Ovary (tissue), 3 donors: ENCODE data around the gene OPHN1.

Experiments
- POLR2A ChIP-seq: fragments of 450-650 bp; IDR thresholded peaks from one replicate; pipeline ENCODE4 v1.6.1; 2017; ENCODE audit warnings: antibody characterized with exemption, mild to moderate bottlenecking, moderate library complexity
- TF ChIP-seq, protein P1 (sequence below), 3 donors: fragments of 450-650 bp in 2 of 3; fragments of 200-600 bp in 1 of 3; IDR thresholded peaks; one replicate each; pipeline versions ENCODE4 v1.5.1 to v1.8.0; 2016 to 2022; ENCODE audit warnings: antibody characterized with exemption in 3 of 3, mild to moderate bottlenecking in 1 of 3
- donor health status: DM: no; HTN: no; CAD: no.

DNA sequence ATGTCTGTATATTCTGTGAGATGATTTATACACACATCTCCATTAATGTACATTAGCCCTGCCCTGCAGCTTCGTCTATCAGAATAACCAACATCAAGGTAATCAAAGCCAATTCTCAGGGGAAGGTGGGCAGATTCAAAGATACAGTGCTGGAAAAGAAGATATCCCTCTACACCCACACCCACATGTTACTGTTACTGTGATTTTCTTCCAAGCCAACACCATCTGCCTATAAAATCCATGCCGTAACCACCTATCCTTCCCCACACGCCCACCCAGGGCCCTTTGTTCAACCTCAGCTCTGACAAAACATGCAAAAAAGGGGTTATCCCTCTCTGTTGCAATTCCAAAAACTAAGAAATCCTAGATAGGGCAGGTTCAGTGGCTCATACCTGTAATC lies 20.0 kb downstream of the OPHN1 start:
- no peak for TF ChIP-seq POLR2A
- TF ChIP-seq, protein P1, sequence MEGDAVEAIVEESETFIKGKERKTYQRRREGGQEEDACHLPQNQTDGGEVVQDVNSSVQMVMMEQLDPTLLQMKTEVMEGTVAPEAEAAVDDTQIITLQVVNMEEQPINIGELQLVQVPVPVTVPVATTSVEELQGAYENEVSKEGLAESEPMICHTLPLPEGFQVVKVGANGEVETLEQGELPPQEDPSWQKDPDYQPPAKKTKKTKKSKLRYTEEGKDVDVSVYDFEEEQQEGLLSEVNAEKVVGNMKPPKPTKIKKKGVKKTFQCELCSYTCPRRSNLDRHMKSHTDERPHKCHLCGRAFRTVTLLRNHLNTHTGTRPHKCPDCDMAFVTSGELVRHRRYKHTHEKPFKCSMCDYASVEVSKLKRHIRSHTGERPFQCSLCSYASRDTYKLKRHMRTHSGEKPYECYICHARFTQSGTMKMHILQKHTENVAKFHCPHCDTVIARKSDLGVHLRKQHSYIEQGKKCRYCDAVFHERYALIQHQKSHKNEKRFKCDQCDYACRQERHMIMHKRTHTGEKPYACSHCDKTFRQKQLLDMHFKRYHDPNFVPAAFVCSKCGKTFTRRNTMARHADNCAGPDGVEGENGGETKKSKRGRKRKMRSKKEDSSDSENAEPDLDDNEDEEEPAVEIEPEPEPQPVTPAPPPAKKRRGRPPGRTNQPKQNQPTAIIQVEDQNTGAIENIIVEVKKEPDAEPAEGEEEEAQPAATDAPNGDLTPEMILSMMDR (IDR thresholded peaks at IDR 0.05) = no peak
